ENCODE measurements around the gene PGC.

The PGC gene

DNA sequence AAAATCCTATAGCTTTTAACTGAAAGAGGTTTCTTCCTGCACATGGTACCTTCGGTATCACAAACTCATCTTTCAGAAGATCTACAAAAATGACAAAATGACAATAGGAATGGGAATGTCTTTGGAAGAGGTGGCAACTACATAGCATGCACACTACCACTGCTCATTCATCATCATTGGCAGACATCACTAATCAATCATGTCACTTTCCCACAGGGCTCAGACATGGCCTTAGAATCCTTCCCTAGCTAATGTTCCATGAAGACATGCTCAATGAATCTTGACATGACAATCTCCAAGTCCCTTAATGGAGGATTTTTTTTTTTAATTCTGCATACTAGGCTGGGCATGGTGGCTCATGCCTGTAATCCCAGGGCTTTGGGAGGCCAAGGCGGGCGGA, 3.2 kb upstream of the PGC start:
- ChIA-PET CTCF (no interaction called here), POLR2A (no interaction called here)
- no peak for TF ChIP-seq SP1 (IDR thresholded peaks at IDR 0.05)
- TF ChIP-seq FOXA1 (IDR thresholded peaks at IDR 0.05), result no peak
- no peak for DNase-seq (ENCODE audit: extremely low spot score)

DNA sequence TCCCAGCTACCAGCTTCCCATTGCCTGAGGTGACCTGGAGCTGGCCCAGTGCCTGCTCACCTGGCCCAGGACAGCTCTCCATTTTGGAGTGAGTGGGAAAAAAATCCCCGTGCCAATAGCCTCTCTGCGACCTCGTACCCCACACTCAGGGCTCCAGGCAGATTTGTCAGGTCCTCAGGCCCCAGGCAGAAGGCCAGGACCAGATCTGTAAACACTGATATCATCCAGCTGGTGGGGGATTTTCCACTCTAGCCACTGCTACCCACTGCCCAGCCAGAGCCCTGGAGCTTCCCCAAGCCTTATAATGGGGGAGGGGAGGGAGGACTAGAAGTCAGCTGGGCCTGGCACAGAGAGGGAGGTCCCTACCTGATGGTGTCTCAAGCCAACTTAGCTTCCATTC, 1.3 kb upstream of the PGC start:
- ChIA-PET CTCF (interaction anchor here (0.6 kb wide), 2 partner anchors 38 to 267 kb away, joined by 3 read pairs; no protein-coding TSS in a partner anchor), POLR2A (no interaction called here)
- no peak for DNase-seq (ENCODE audit: extremely low spot score)
- TF ChIP-seq LEF1 (IDR thresholded peaks at IDR 0.05; ENCODE audit: borderline replicate concordance) (no peak), SUZ12 (IDR thresholded peaks at IDR 0.05) (no peak), FOXM1 (IDR thresholded peaks at IDR 0.05; ENCODE audit: borderline replicate concordance) (no peak), BHLHE40 (IDR thresholded peaks at IDR 0.05; ENCODE audit: borderline replicate concordance) (no peak), ELF4 (IDR thresholded peaks at IDR 0.05) (no peak), FOXA1 (IDR thresholded peaks at IDR 0.05) (no peak), SP1 (IDR thresholded peaks at IDR 0.05) (no peak), ZNF384 (IDR thresholded peaks at IDR 0.05) (no peak), L3MBTL2 (conservative IDR thresholded peaks at IDR 0.05) (no peak), TARDBP (IDR thresholded peaks at IDR 0.05) (no peak), ARNT (IDR thresholded peaks at IDR 0.05) (no peak), CTBP1 (IDR thresholded peaks at IDR 0.05; ENCODE audit: borderline replicate concordance) (no peak), NFRKB (IDR thresholded peaks at IDR 0.05) (no peak), FOXK2 (IDR thresholded peaks at IDR 0.05) (no peak)
- TF ChIP-seq, protein P1, sequence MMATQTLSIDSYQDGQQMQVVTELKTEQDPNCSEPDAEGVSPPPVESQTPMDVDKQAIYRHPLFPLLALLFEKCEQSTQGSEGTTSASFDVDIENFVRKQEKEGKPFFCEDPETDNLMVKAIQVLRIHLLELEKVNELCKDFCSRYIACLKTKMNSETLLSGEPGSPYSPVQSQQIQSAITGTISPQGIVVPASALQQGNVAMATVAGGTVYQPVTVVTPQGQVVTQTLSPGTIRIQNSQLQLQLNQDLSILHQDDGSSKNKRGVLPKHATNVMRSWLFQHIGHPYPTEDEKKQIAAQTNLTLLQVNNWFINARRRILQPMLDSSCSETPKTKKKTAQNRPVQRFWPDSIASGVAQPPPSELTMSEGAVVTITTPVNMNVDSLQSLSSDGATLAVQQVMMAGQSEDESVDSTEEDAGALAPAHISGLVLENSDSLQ (IDR thresholded peaks at IDR 0.05), result no peak

DNA sequence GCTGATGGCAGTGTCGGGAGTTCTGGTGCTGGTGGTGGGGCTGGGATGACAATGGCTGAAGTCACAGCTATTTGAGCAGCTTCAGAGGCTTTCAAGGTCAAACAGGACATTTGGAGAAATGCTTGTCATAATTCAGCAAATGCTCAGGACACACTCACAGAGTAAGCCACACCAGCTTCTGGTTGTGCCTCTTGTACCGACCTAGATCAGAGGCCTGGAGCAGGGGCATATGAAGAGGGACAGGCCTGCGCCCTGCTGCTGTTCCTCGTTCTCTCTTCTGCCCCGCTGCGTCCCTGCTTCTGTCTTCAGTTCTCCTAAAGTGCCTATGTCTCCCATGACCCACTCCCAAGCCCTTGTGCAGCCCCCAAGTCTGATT, 893 bp upstream of the PGC start:
- ChIA-PET POLR2A (no interaction called here), CTCF (no interaction called here)
- TF ChIP-seq ZNF384 (IDR thresholded peaks at IDR 0.05), result no peak
- no peak for TF ChIP-seq BHLHE40 (IDR thresholded peaks at IDR 0.05; ENCODE audit: borderline replicate concordance)
- no peak for TF ChIP-seq TARDBP (IDR thresholded peaks at IDR 0.05)
- TF ChIP-seq FOXK2 (IDR thresholded peaks at IDR 0.05), result no peak
- no peak for TF ChIP-seq FOXA1 (IDR thresholded peaks at IDR 0.05)
- TF ChIP-seq CTBP1 (IDR thresholded peaks at IDR 0.05; ENCODE audit: borderline replicate concordance), result no peak
- TF ChIP-seq NFRKB (IDR thresholded peaks at IDR 0.05), result no peak
- no peak for TF ChIP-seq LEF1 (IDR thresholded peaks at IDR 0.05; ENCODE audit: borderline replicate concordance)
- TF ChIP-seq L3MBTL2 (conservative IDR thresholded peaks at IDR 0.05), result no peak
- TF ChIP-seq ARNT (IDR thresholded peaks at IDR 0.05), result no peak
- no peak for TF ChIP-seq ELF4 (IDR thresholded peaks at IDR 0.05)
- TF ChIP-seq, protein P1 (IDR thresholded peaks at IDR 0.05), result no peak
- TF ChIP-seq SP1 (IDR thresholded peaks at IDR 0.05), result no peak
- TF ChIP-seq HDGF (IDR thresholded peaks at IDR 0.05; ENCODE audit: borderline replicate concordance), result no peak
- no peak for TF ChIP-seq FOXM1 (IDR thresholded peaks at IDR 0.05; ENCODE audit: borderline replicate concordance)
- no peak for TF ChIP-seq SUZ12 (IDR thresholded peaks at IDR 0.05)
- no peak for DNase-seq (ENCODE audit: extremely low spot score)

DNA sequence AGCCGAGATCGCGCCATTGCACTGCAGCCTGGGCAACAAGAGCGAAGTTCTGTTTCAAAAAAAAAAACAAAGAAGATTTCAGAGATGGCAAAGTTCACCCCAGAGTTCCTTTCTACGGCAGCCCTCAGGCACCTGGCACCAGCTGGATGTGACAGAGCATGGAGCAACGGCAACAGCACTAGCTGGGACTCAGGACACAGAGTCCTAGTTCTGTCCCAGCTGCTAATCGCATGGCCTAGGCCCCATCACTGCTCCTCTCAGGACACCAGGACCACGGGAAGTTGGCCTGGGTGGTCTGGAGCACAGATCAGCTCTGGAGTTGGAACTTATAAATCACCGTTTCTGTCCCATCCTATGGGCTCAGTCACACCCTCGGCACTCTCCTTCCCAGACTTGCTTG, 1.1 kb downstream of the PGC start:
- no peak for TF ChIP-seq BHLHE40 (IDR thresholded peaks at IDR 0.05; ENCODE audit: borderline replicate concordance)
- no peak for TF ChIP-seq CTBP1 (IDR thresholded peaks at IDR 0.05; ENCODE audit: borderline replicate concordance)
- no peak for TF ChIP-seq L3MBTL2 (conservative IDR thresholded peaks at IDR 0.05)
- no peak for TF ChIP-seq SP1 (IDR thresholded peaks at IDR 0.05)
- no peak for TF ChIP-seq ZNF384 (IDR thresholded peaks at IDR 0.05)
- TF ChIP-seq, protein P1 (IDR thresholded peaks at IDR 0.05), result no peak
- no peak for TF ChIP-seq FOXA1 (IDR thresholded peaks at IDR 0.05)
- no peak for TF ChIP-seq ARNT (IDR thresholded peaks at IDR 0.05)
- no peak for TF ChIP-seq NFRKB (IDR thresholded peaks at IDR 0.05)
- TF ChIP-seq SUZ12 (IDR thresholded peaks at IDR 0.05), result no peak
- no peak for TF ChIP-seq LEF1 (IDR thresholded peaks at IDR 0.05; ENCODE audit: borderline replicate concordance)
- ChIA-PET CTCF (no interaction called here), POLR2A (no interaction called here)
- no peak for DNase-seq (ENCODE audit: extremely low spot score)

DNA sequence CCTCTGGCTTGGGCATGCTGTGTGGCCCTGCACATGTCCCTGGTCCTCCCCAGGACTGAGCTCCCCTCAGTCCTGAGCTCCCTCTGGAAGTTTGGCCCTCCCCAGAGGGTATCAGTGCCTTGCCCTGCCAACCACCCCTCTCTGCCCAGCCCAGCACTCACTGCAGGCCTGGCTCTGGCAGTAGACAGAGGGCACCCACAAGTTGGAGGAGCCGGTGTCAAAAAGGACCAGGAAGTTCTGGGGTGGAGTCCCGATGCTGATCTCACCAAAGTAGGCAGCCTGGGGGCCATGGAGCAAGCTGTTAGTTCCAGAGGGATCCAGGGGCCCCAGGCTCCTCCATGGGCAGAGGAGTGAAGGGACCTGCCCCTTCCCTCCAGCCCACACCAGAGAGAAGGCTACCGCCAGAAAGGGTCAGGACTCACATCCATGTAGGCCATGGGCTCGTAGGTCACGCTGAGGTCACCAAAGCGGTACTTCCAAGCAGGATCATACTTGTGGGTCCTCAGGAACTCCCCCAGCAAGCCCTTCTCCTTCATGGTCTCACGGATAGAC, 2.9 kb downstream of the PGC start:
- ChIA-PET CTCF (no interaction called here), POLR2A (no interaction called here)

More for the DNA sequence above, 2.9 kb downstream of the PGC start:
- no peak for DNase-seq (ENCODE audit: extremely low spot score)
- TF ChIP-seq CTBP1 (IDR thresholded peaks at IDR 0.05; ENCODE audit: borderline replicate concordance) (no peak), SUZ12 (IDR thresholded peaks at IDR 0.05) (no peak), ELF4 (IDR thresholded peaks at IDR 0.05) (no peak), HDGF (IDR thresholded peaks at IDR 0.05; ENCODE audit: borderline replicate concordance) (no peak), ZNF384 (IDR thresholded peaks at IDR 0.05) (no peak), FOXK2 (IDR thresholded peaks at IDR 0.05) (no peak), SP1 (IDR thresholded peaks at IDR 0.05) (no peak), NFRKB (IDR thresholded peaks at IDR 0.05) (no peak), ARNT (IDR thresholded peaks at IDR 0.05) (no peak), BHLHE40 (IDR thresholded peaks at IDR 0.05; ENCODE audit: borderline replicate concordance) (no peak), FOXA1 (IDR thresholded peaks at IDR 0.05) (no peak), L3MBTL2 (conservative IDR thresholded peaks at IDR 0.05) (no peak), TARDBP (IDR thresholded peaks at IDR 0.05) (no peak), FOXM1 (IDR thresholded peaks at IDR 0.05; ENCODE audit: borderline replicate concordance) (no peak), LEF1 (IDR thresholded peaks at IDR 0.05; ENCODE audit: borderline replicate concordance) (no peak)
- TF ChIP-seq, protein P1 (IDR thresholded peaks at IDR 0.05), result no peak
